DND-41 (cell line): ENCODE results near the gene CIT.

Experiments
- CTCF ChIP-seq: IDR thresholded peaks from 2 replicates; pipeline ENCODE4 v1.5.1; 2012; ENCODE audit warnings: borderline replicate concordance, low read length, moderate library complexity, mild to moderate bottlenecking; ENCODE audit not compliant: poor library complexity, severe bottlenecking; ENCODE audit errors: extremely low read depth
- EZH2 ChIP-seq: IDR thresholded peaks from 3 replicates; pipeline ENCODE4 v1.6.1; 2012; ENCODE audit warnings: borderline replicate concordance, low read depth, mild to moderate bottlenecking, moderate library complexity, low read length, inconsistent platforms; ENCODE audit not compliant: severe bottlenecking

GRCh38 chr12:119838826-119839600, 38.1 kb downstream of the CIT start:
- no peak for TF ChIP-seq CTCF
- no peak for TF ChIP-seq EZH2
